ENCODE results near the gene ANKRD16. TPM values are rescaled to one million over a fixed set of nuclear protein-coding genes. Genes with fewer than 3 reads are reported as not detected.
A peak's percentile ranks its signal among the peaks of the same experiment; 100 is the strongest.
"Not testable (repeated sequence)": the region's sequence is repeated elsewhere in the genome, so short reads cannot be mapped to it uniquely, and the experiment has no call there.

Gene ANKRD16
- total and polyA plus RNA-seq, 3 experiments from 2014 or later = 3.2 to 8.5 (median 7.2) TPM

DNA sequence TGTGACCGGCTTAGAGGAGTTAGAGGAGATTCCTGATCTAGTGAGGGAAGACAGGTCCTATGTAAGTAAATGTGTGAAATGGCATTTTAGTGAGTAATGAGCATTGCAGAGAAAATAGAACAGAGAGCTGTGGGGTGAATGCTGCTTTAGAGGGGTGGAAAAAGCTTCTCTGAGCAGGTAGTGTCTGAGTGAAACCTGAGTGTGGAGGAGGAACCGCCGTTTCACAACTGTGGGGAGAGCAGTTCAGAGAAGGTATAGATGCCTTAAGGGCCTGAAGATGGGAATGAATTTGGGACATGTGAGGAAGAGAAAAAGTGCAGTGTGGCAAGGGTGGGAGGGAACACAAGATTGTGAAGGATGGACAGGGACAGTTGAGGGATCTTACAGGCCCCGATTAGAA lies 22.0 kb upstream of the ANKRD16 start:
- no peaks in the 10 kb centered on the region for H3K9me3 ChIP-seq (ENCODE audit: low read length)
- H3K4me3 ChIP-seq (ENCODE audit: low read length) = no peak overlapping the region
- DNase-seq = no peak
- Mint-ChIP-seq H3K27me3 (no peaks in the 10 kb centered on the region), H3K36me3 (peaks cover 7 to 89% (median 38%) of the 10 kb centered on the region in 3 donors), H3K4me1 (peaks cover 10 to 15% (median 10%) of the 10 kb centered on the region in 3 donors), H3K9me3 (no peaks in the 10 kb centered on the region), H3K27ac (peak overlapping the region in 2 of 8 donors; percentile 7 to 70), H3K4me3 (no peak overlapping the region)
- no peaks in the 10 kb centered on the region for H3K4me1 ChIP-seq (ENCODE audit: insufficient read depth, low read length)
- H3K36me3 ChIP-seq (ENCODE audit: insufficient read depth, low read length) = peaks cover 65% of the 10 kb centered on the region
- POLR2A ChIA-PET = no interaction called here
- no peaks in the 10 kb centered on the region for H3K27me3 ChIP-seq (ENCODE audit: insufficient read depth, low read length, poor library complexity, severe bottlenecking)
- CTCF ChIA-PET = no interaction called here
- no peak overlapping the region for H3K27ac ChIP-seq (ENCODE audit: low read depth, low read length)

DNA sequence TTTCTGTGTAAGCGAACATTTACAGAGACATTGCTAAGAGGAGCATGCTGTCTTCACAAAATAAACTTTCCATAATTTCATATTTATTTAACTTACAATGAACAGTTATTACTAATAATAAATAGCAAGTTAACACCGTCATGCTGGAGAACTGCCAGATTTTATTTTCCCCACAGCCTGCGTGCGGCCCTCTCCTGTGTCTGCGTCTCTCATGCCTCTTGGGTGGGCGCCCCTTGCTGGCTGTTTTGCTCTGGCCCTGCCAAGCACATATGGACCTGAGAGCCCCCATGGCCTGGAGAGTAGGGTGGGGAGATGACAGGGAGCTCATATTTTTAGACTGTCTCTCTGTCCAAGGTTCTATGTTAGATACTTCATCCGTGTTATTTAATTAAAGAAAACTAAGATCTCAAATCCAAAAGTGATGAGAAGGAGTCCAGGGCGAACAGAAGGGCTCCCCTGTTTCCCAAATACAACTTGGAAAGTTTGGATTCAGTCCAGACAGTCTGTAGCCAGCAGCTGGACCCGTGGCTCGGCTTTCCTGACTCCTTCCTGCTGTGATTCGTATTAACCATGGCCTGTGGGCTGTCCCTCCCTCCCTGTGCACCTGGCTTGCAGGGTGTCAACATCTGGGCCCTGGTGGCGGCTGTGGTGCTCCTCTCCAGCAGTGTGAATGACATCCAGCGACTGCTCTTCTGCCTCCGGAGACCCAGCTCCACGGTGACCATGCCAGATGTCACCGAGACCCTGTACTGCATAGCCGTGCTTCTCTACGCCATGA lies 20.8 kb upstream of the ANKRD16 start:
- Mint-ChIP-seq H3K9me3 (no peaks in the 10 kb centered on the region), H3K27me3 (no peaks in the 10 kb centered on the region), H3K4me3 (no peak overlapping the region), H3K4me1 (peaks cover 11 to 24% (median 18%) of the 10 kb centered on the region in 3 donors), H3K27ac (peak overlapping the region in 1 of 8 donors; percentile 73), H3K36me3 (peaks cover 10 to 89% (median 33%) of the 10 kb centered on the region in 3 donors)
- ChIA-PET CTCF (interaction anchor here (1.3 kb wide), 1 partner anchor 37 kb away, joined by 3 read pairs; no protein-coding TSS in a partner anchor), POLR2A (no interaction called here)
- no peak for DNase-seq
- H3K9me3 ChIP-seq (ENCODE audit: low read length) = no peaks in the 10 kb centered on the region
- H3K27me3 ChIP-seq (ENCODE audit: insufficient read depth, low read length, poor library complexity, severe bottlenecking) = no peaks in the 10 kb centered on the region
- peaks cover 59% of the 10 kb centered on the region for H3K36me3 ChIP-seq (ENCODE audit: insufficient read depth, low read length)
- H3K27ac ChIP-seq (ENCODE audit: low read depth, low read length) = no peak overlapping the region
- no peaks in the 10 kb centered on the region for H3K4me1 ChIP-seq (ENCODE audit: insufficient read depth, low read length)
- H3K4me3 ChIP-seq (ENCODE audit: low read length) = no peak overlapping the region

DNA sequence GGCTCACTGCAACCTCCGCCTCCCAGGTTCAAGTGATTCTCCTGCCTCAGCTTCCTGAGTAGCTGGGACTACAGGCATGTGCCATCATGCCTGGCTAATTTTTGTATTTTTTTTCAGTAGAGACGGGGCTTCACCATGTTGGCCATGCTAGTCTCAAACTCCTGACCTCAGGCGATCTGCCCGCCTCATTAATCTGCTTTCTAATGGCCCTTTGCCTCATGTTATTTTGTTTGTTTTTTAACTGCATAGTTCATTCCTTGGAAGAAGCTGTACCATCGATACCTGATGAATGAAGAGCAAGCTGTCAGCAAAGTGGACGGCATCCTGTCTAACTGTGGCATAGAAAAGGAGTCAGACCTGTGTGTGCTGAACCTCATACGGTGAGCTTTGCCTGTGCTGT lies 19.0 kb upstream of the ANKRD16 start:
- H3K27me3 ChIP-seq (ENCODE audit: insufficient read depth, low read length, poor library complexity, severe bottlenecking); H3K27ac ChIP-seq (ENCODE audit: low read depth, low read length); CTCF ChIA-PET; H3K4me3 ChIP-seq (ENCODE audit: low read length); H3K27ac Mint-ChIP-seq; H3K4me3 Mint-ChIP-seq; H3K4me1 ChIP-seq (ENCODE audit: insufficient read depth, low read length); H3K27me3 Mint-ChIP-seq; H3K9me3 ChIP-seq (ENCODE audit: low read length); H3K9me3 Mint-ChIP-seq; DNase-seq: not testable (repeated sequence)
- peaks cover 43% of the 10 kb centered on the region for H3K36me3 ChIP-seq (ENCODE audit: insufficient read depth, low read length)
- POLR2A ChIA-PET = interaction anchor here (0.7 kb wide), 1 partner anchor 83 kb away, joined by 3 read pairs; no protein-coding TSS in a partner anchor
- Mint-ChIP-seq H3K36me3 (peaks cover 12 to 80% (median 28%) of the 10 kb centered on the region in 3 donors), H3K4me1 (peaks cover 11 to 27% (median 25%) of the 10 kb centered on the region in 3 donors)

DNA sequence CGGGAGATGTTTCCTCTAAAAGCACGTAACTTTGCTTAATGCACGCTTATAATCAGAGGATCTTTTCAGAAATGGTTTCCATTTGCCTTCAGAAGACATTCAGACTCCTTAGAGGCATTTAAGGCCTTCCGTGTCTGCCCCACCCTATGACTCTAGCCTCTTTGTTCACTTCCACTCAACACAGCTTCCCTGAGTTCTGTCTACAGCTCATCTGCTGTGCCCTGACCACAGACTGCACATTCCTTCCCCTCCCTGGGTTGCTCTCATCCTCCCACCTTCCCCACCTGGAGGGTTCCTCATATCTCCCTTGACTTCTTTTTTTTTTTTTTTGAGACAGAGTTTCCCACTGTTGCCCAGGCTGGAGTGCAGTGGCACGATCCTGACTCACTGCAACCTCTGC lies 17.0 kb upstream of the ANKRD16 start:
- no peak overlapping the region for H3K27ac ChIP-seq (ENCODE audit: low read depth, low read length)
- Mint-ChIP-seq H3K4me3 (peak overlapping the region in 1 of 7 donors; percentile 40), H3K27ac (peak overlapping the region in 3 of 8 donors; percentile 38 to 84 (median 61)), H3K9me3 (no peaks in the 10 kb centered on the region), H3K27me3 (no peaks in the 10 kb centered on the region), H3K4me1 (peaks cover 11 to 41% (median 25%) of the 10 kb centered on the region in 3 donors), H3K36me3 (peaks cover 13 to 71% (median 21%) of the 10 kb centered on the region in 3 donors)
- no peak for DNase-seq
- H3K9me3 ChIP-seq (ENCODE audit: low read length) = no peaks in the 10 kb centered on the region
- POLR2A ChIA-PET = no interaction called here
- H3K4me3 ChIP-seq (ENCODE audit: low read length) = no peak overlapping the region
- no peaks in the 10 kb centered on the region for H3K27me3 ChIP-seq (ENCODE audit: insufficient read depth, low read length, poor library complexity, severe bottlenecking)
- CTCF ChIA-PET = no interaction called here
- H3K36me3 ChIP-seq (ENCODE audit: insufficient read depth, low read length) = peaks cover 39% of the 10 kb centered on the region
- H3K4me1 ChIP-seq (ENCODE audit: insufficient read depth, low read length) = no peaks in the 10 kb centered on the region

DNA sequence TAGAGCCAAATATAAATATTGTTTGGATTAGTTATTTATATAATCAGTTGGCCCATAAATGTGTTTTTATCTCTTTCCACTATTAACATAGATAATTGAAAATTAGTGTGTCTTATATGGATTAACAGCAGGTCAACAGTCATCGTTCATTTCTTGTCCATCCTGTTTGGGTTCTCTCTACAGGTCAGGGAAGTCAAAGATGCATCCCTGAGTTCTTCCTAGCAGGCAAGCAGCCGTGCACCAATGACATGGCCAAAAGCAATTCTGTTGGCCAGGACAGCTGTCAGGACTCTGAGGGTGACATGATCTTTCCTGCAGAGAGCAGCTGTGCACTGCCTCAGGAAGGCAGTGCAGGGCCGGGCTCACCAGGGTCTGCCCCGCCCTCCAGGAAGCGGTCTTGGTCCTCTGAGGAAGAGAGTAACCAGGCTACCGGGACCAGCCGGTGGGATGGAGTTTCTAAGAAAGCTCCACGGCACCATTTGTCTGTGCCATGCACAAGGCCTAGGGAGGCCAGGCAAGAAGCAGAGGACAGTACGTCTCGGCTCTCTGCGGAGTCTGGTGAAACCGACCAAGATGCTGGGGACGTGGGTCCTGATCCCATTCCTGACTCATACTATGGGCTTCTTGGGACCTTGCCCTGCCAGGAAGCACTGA lies 16.3 kb upstream of the ANKRD16 start:
- no peaks in the 10 kb centered on the region for H3K27me3 Mint-ChIP-seq
- no peaks in the 10 kb centered on the region for H3K9me3 ChIP-seq (ENCODE audit: low read length)
- no peak for DNase-seq

DNA sequence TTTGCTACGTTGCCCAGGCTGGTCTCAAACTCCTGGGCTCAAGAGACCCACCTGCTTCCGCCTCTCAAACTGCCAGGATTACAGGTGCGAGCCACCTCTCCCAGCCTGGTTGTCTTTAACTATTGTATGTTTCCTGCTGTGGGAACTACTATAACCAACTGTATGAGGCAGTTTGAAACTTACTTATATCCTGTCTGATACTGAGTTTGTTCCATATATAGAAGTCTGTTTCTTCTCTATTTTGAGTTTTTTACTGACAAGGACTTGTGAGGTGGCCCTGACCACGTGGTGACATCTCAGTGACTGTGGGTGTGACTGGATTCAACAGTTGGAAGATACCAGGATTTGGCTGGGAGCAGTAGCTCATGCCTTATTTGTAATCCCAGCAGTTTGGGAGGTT lies 14.5 kb upstream of the ANKRD16 start:
- peaks cover 0 to under 1% (median 0%) of the 10 kb centered on the region in 5 donors for H3K9me3 Mint-ChIP-seq
- POLR2A ChIA-PET = no interaction called here
- Histone ChIP-seq H3K4me3 (ENCODE audit: low read length) (no peak overlapping the region), H3K27ac (ENCODE audit: low read depth, low read length) (no peak overlapping the region), H3K36me3 (ENCODE audit: insufficient read depth, low read length) (peaks cover 14% of the 10 kb centered on the region), H3K4me1 (ENCODE audit: insufficient read depth, low read length) (no peaks in the 10 kb centered on the region), H3K9me3 (ENCODE audit: low read length) (no peaks in the 10 kb centered on the region), H3K27me3 (ENCODE audit: insufficient read depth, low read length, poor library complexity, severe bottlenecking) (no peaks in the 10 kb centered on the region)
- H3K27ac Mint-ChIP-seq = peak overlapping the region in 2 of 8 donors; percentile 70 to 76
- peaks cover 13 to 50% (median 15%) of the 10 kb centered on the region in 3 donors for H3K36me3 Mint-ChIP-seq
- CTCF ChIA-PET = no interaction called here
- H3K4me3 Mint-ChIP-seq = no peak overlapping the region
- H3K27me3 Mint-ChIP-seq = no peaks in the 10 kb centered on the region
- H3K4me1 Mint-ChIP-seq = peaks cover 10 to 48% (median 27%) of the 10 kb centered on the region in 3 donors
- no peak for DNase-seq

More for the DNA sequence above, 16.3 kb upstream of the ANKRD16 start:
- ChIA-PET POLR2A (no interaction called here), CTCF (no interaction called here)
- H3K27ac ChIP-seq (ENCODE audit: low read depth, low read length) = no peak overlapping the region
- no peak overlapping the region for H3K4me3 Mint-ChIP-seq
- no peaks in the 10 kb centered on the region for H3K9me3 Mint-ChIP-seq
- H3K27ac Mint-ChIP-seq = peak overlapping the region in 1 of 8 donors; percentile 74
- no peak overlapping the region for H3K4me3 ChIP-seq (ENCODE audit: low read length)
- no peaks in the 10 kb centered on the region for H3K4me1 ChIP-seq (ENCODE audit: insufficient read depth, low read length)
- no peaks in the 10 kb centered on the region for H3K27me3 ChIP-seq (ENCODE audit: insufficient read depth, low read length, poor library complexity, severe bottlenecking)
- peaks cover 10 to 41% (median 25%) of the 10 kb centered on the region in 3 donors for H3K4me1 Mint-ChIP-seq
- H3K36me3 Mint-ChIP-seq = peaks cover 13 to 64% (median 18%) of the 10 kb centered on the region in 3 donors
- peaks cover 32% of the 10 kb centered on the region for H3K36me3 ChIP-seq (ENCODE audit: insufficient read depth, low read length)

DNA sequence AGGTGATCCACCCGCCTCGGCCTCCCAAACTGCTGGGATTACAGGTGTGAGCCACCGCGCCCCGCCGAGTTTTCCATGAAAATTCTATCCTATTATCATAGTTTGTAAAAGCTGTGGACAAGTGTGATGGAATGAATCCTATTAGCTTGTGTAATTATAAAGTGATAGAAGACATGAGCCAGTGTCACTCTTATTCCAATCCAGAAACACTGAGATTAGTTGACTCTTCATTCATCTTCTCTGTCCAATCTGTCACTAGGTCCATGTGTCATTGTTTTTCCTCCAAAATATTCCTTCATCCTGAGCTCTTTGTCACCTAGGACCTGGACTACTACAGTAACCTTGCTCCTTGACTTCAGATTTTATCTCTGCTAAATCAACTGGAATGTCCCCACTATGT lies 13.9 kb upstream of the ANKRD16 start:
- H3K27ac ChIP-seq (ENCODE audit: low read depth, low read length) = no peak overlapping the region
- H3K36me3 Mint-ChIP-seq = peaks cover 8 to 47% (median 13%) of the 10 kb centered on the region in 3 donors
- no peaks in the 10 kb centered on the region for H3K27me3 ChIP-seq (ENCODE audit: insufficient read depth, low read length, poor library complexity, severe bottlenecking)
- DNase-seq = no peak
- peak overlapping the region in 1 of 8 donors; percentile 70 for H3K27ac Mint-ChIP-seq
- H3K27me3 Mint-ChIP-seq = no peaks in the 10 kb centered on the region
- H3K4me3 Mint-ChIP-seq = no peak overlapping the region
- POLR2A ChIA-PET = no interaction called here
- H3K9me3 ChIP-seq (ENCODE audit: low read length) = no peaks in the 10 kb centered on the region
- H3K4me1 Mint-ChIP-seq = peaks cover 10 to 55% (median 30%) of the 10 kb centered on the region in 3 donors
- CTCF ChIA-PET = interaction anchor here (2.0 kb wide), 1 partner anchor 14 kb away, joined by 5 read pairs; the partner anchor contains the start of genes ANKRD16 and FBH1
- H3K36me3 ChIP-seq (ENCODE audit: insufficient read depth, low read length) = peaks cover 8% of the 10 kb centered on the region
- no peaks in the 10 kb centered on the region for H3K4me1 ChIP-seq (ENCODE audit: insufficient read depth, low read length)
- no peak overlapping the region for H3K4me3 ChIP-seq (ENCODE audit: low read length)
- peaks cover 0 to 2% (median 0%) of the 10 kb centered on the region in 5 donors for H3K9me3 Mint-ChIP-seq

Measured in CD8-positive, alpha-beta memory T cell (primary cell).